Stomach smooth muscle (tissue), 2 donors: ENCODE measurements around the gene AK9.

Experiments
- H3K27ac ChIP-seq: one replicate; pipeline ENCODE4 v1.7.0; 2013; ENCODE audit warnings: mild to moderate bottlenecking, low read length, inconsistent platforms
- H3K27me3 ChIP-seq, 2 donors: one replicate each; pipeline ENCODE4 v1.7.0; 2013; ENCODE audit warnings: low read length in 2 of 2; ENCODE audit not compliant: insufficient read depth in 2 of 2, control insufficient read depth in 1 of 2
- H3K36me3 ChIP-seq, 2 donors: one replicate each; pipeline ENCODE4 v1.7.0; 2013; ENCODE audit warnings: low read length in 2 of 2; ENCODE audit not compliant: control insufficient read depth in 2 of 2, insufficient read depth in 2 of 2
- H3K4me1 ChIP-seq: one replicate; pipeline ENCODE4 v1.7.0; 2013; ENCODE audit warnings: low read length; ENCODE audit not compliant: control insufficient read depth, insufficient read depth
- H3K4me3 ChIP-seq, 2 donors: one replicate each; pipeline ENCODE4 v1.7.0; 2013; ENCODE audit warnings: low read length in 2 of 2
- H3K9ac ChIP-seq, 2 donors: one replicate each; pipeline ENCODE4 v1.7.0; 2013; ENCODE audit warnings: low read length in 2 of 2, mild to moderate bottlenecking in 1 of 2
- H3K9me3 ChIP-seq, 2 donors: one replicate each; pipeline ENCODE4 v1.7.0; 2013; ENCODE audit warnings: low read length in 2 of 2; ENCODE audit not compliant: control insufficient read depth in 2 of 2
- donor health status: healthy.
- donor health status: Pancreatic carcinoma.

The AK9 gene

DNA sequence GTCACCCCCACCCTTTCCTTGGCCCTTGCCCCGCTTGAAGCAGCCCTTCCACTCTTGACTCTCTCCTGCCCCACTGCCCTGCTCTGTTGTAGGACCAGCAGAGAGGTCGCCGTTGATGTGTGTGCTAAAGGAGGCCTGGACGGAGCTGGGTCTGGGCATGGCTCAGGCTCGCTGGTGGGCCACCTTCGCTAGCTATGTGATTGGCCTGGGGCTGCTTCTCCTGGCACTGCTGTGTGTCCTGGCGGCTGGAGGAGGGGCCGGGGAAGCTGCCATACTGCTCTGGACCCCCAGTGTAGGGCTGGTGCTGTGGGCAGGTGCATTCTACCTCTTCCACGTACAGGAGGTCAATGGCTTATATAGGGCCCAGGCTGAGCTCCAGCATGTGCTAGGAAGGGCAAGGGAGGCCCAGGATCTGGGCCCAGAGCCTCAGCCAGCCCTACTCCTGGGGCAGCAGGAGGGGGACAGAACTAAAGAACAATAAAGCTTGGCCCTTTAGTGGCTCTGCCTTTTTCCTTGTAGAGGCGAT is 247.5 kb downstream of the AK9 start:
- no peak overlapping the region for H3K4me3 ChIP-seq
- no peak overlapping the region for H3K9ac ChIP-seq
- no peaks in the 10 kb centered on the region for H3K36me3 ChIP-seq
- H3K4me1 ChIP-seq = peaks cover 27% of the 10 kb centered on the region
- H3K27me3 ChIP-seq = no peaks in the 10 kb centered on the region
- no peaks in the 10 kb centered on the region for H3K9me3 ChIP-seq
- no peak overlapping the region for H3K27ac ChIP-seq
